CD8-positive, alpha-beta memory T cell (primary cell): Measurements from ENCODE around the gene RASGEF1B. TPM values are rescaled to one million over a fixed set of nuclear protein-coding genes. Genes with fewer than 3 reads are reported as not detected.

Source experiments
- CTCF ChIA-PET: fragments of 350-600 bp; sonication (Branson Sonifier 250); formaldehyde crosslinking; loops from one replicate; lab custom pipeline; 2021; ENCODE audit warnings: antibody characterized with exemption; lab: Charles Lee
- POLR2A ChIA-PET: fragments of 350-600 bp; sonication (Branson Sonifier 250); formaldehyde crosslinking; loops from one replicate; lab custom pipeline; 2021; ENCODE audit warnings: antibody characterized with exemption; lab: Charles Lee
- DNase-seq, 5 donors: peaks; one replicate each; pipeline versions ENCODE4 v3.0.0 to v3.0.0-alpha.2; 2020 to 2022; ENCODE audit warnings: mixed read lengths in 1 of 5
- H3K27ac ChIP-seq: one replicate; pipeline ENCODE4 v1.7.0; 2013; ENCODE audit warnings: low read depth, mild to moderate bottlenecking, low read length, moderate library complexity
- H3K27me3 ChIP-seq: 2 replicates; pipeline ENCODE4 v1.7.0; 2013; ENCODE audit warnings: low read length, mild to moderate bottlenecking; ENCODE audit not compliant: insufficient read depth, poor library complexity, severe bottlenecking
- H3K36me3 ChIP-seq: 2 replicates; pipeline ENCODE4 v1.7.0; 2013; ENCODE audit warnings: mild to moderate bottlenecking, low read length, moderate library complexity; ENCODE audit not compliant: insufficient read depth
- H3K4me1 ChIP-seq: 2 replicates; pipeline ENCODE4 v1.7.0; 2013; ENCODE audit warnings: mild to moderate bottlenecking, low read length, moderate library complexity; ENCODE audit not compliant: insufficient read depth
- H3K4me3 ChIP-seq: 2 replicates; pipeline ENCODE4 v1.7.0; 2013; ENCODE audit warnings: mild to moderate bottlenecking, low read length
- H3K9me3 ChIP-seq: 2 replicates; pipeline ENCODE4 v1.7.0; 2013; ENCODE audit warnings: mild to moderate bottlenecking, low read length
- H3K27ac Mint-ChIP-seq, 8 donors: one replicate each; pipeline ENCODE4 v1.8.0; 2020 to 2021; ENCODE audit warnings: mixed read lengths in 8 of 8, mild to moderate bottlenecking in 6 of 8, inconsistent platforms in 3 of 8, moderate library complexity in 3 of 8
- H3K27me3 Mint-ChIP-seq, 2 donors: one replicate each; pipeline ENCODE4 v1.8.0; 2020 to 2021; ENCODE audit warnings: mixed read lengths in 2 of 2, mild to moderate bottlenecking in 1 of 2, moderate library complexity in 1 of 2
- H3K36me3 Mint-ChIP-seq, 3 donors: one replicate each; pipeline ENCODE4 v1.8.0; 2020 to 2021; ENCODE audit warnings: mixed read lengths in 3 of 3, inconsistent platforms in 1 of 3, mild to moderate bottlenecking in 1 of 3
- H3K4me1 Mint-ChIP-seq, 3 donors: one replicate each; pipeline ENCODE4 v1.8.0; 2020 to 2021; ENCODE audit warnings: mixed read lengths in 3 of 3, inconsistent platforms in 1 of 3, mild to moderate bottlenecking in 1 of 3
- H3K4me3 Mint-ChIP-seq, 7 donors: one replicate each; pipeline ENCODE4 v1.8.0; 2020 to 2021; ENCODE audit warnings: mixed read lengths in 7 of 7, mild to moderate bottlenecking in 6 of 7, moderate library complexity in 4 of 7, inconsistent platforms in 2 of 7
- H3K9me3 Mint-ChIP-seq, 5 donors: one replicate each; pipeline ENCODE4 v1.8.0; 2020 to 2022; ENCODE audit warnings: mixed read lengths in 5 of 5, mild to moderate bottlenecking in 3 of 5, moderate library complexity in 2 of 5, inconsistent platforms in 1 of 5
- polyA plus RNA-seq: library from polyadenylated mRNA; unstranded; fragments of 300-500 nt; fragmentation: Illumina TruSeq; gene quantifications from one replicate; pipeline ENCODE4 v1.2.3, GENCODE V29; 2021
- total RNA-seq, 2 experiments: library from RNA; stranded (reverse); gene quantifications; one replicate each; pipeline ENCODE4 v1.2.3, GENCODE V29; 2021

The RASGEF1B gene
- total and polyA plus RNA-seq, 3 experiments from 2014 or later, result 4.9 to 6.1 (median 5.5) TPM

DNA sequence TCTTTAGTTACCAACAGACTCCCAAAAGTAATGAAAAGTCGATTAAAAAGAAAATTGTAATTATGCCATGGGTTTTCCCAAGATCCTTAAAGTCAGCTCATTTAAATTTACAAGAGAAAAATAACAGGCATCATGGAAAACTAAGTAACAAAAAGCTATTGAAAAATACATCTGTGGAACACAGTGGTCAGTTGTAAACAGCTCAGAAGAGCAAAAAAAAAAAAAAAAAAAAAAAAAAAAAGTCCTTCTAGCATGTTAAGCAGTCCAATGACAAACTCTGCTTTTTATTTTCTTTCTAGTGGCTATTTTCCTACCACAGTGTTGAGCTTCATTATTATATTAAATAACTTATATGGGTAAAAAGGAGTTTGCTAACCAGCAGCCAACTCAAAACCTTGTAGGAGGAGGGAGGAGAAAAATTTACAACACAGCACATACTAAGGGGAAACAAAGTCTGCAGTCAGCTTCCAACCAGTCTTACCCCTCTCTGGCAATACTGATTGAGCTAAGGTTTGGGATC is 44.9 kb downstream of the RASGEF1B start:
- Histone ChIP-seq H3K36me3 (no peaks in the 10 kb centered on the region), H3K27me3 (no peaks in the 10 kb centered on the region), H3K4me3 (no peak overlapping the region), H3K27ac (no peak overlapping the region), H3K4me1 (no peaks in the 10 kb centered on the region), H3K9me3 (no peaks in the 10 kb centered on the region)
- DNase-seq, result no peak
- no peak overlapping the region for H3K4me3 Mint-ChIP-seq
- POLR2A ChIA-PET, result no interaction called here
- H3K27ac Mint-ChIP-seq, result no peak overlapping the region
- no peaks in the 10 kb centered on the region for H3K9me3 Mint-ChIP-seq
- peaks cover 24 to 57% (median 33%) of the 10 kb centered on the region in 3 donors for H3K36me3 Mint-ChIP-seq
- CTCF ChIA-PET, result interaction anchor here (0.8 kb wide), 1 partner anchor 418 kb away, joined by 3 read pairs; no protein-coding TSS in a partner anchor
- H3K4me1 Mint-ChIP-seq, result no peaks in the 10 kb centered on the region
- H3K27me3 Mint-ChIP-seq, result peaks cover 0 to 3% of the 10 kb centered on the region in 2 donors

DNA sequence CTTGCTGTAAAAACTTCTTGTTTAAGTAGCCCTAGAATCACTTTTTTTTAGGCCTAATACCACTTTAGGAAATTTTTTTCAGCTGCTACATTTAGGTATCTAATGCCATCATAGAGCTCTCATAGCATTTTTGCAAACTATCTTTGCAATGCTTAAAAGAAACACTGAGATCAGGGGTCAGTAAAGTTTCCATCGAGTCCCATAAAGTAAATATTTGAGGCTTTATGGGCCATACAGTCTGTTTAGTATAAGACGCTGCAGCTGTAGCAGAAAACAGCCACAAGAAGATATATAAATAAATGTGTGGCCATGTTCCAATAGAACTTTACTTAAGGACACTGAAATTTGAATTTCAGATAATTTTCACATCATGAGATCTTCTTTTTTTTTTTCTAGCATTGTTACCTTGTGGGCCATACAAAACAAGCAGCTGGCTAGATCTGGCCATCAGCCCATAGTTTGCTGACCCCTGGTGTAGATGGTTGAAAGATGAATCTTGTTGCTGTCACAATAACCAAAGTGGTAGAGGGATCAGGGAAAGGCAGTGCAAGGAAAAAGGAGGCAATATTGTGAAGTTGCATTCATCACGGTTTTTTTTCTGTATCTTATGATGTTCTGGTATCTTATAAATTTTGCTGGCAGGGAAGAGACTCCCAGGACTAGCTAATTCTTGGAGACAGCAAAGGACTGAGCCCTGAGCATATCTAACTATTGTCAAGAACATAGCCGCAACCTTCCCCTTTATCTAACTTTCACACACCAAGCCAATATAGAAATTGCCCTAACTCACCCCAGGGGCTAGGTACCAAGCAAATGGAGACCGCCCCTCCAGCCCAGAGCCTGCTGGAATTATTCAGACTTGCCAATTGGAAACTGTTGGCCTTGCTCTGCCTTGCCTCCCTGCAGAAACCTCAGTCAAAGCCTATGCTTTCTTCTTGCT is 46.6 kb downstream of the RASGEF1B start:
- Histone ChIP-seq H3K27ac (no peak overlapping the region), H3K4me3 (no peak overlapping the region), H3K36me3 (no peaks in the 10 kb centered on the region), H3K9me3 (no peaks in the 10 kb centered on the region), H3K27me3 (no peaks in the 10 kb centered on the region), H3K4me1 (no peaks in the 10 kb centered on the region)
- peak overlapping the region in 3 of 8 donors; percentile 11 to 62 (median 42) for H3K27ac Mint-ChIP-seq
- H3K36me3 Mint-ChIP-seq, result peaks cover 20 to 43% (median 26%) of the 10 kb centered on the region in 3 donors
- H3K4me3 Mint-ChIP-seq, result no peak overlapping the region
- ChIA-PET POLR2A (no interaction called here), CTCF (interaction anchor here (1.4 kb wide), 1 partner anchor 26 kb away, joined by 4 read pairs; no protein-coding TSS in a partner anchor)
- DNase-seq, result no peak
- peaks cover 0 to 3% of the 10 kb centered on the region in 2 donors for H3K27me3 Mint-ChIP-seq
- H3K9me3 Mint-ChIP-seq, result no peaks in the 10 kb centered on the region
- no peaks in the 10 kb centered on the region for H3K4me1 Mint-ChIP-seq

DNA sequence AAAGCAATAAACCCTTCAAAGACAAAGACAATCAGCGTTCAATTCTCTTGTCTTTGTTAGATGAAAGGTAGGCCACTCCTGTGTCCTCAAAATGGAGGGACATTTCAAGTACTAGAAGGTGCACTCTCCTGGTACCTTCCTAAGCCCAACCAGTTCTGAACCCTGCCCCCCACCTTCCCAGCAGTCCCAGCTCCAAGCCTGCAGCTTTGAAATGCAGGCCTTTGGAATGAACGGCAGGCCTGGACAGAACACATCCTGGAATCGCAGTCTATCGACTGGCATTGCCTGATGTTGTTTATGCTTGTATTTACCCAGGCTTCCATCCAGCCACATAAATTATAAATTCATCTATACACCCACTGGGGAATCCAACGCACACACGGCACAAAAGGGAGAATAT is 47.4 kb downstream of the RASGEF1B start:
- DNase-seq, result no peak

DNA sequence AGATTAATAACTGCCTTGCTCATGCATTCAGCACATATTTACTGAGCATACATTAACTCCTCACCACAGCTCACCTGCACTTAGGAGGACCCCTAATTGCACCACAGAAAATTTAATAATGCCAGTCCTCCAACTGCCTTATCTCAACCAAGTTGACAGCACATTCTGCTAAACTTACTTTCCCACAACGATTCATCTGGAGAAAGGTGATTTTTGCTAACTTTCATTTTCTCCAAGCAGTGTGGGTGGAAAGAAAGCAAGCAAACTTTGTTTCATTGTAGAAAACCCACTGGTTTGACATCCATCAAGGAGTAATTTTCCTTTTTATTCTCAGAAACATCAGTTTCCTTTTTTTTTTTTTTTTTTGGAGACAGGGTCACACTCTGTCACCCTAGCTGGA is 49.1 kb downstream of the RASGEF1B start:
- Histone ChIP-seq H3K4me3 (no peak overlapping the region), H3K36me3 (no peaks in the 10 kb centered on the region), H3K9me3 (no peaks in the 10 kb centered on the region), H3K27ac (peak overlapping the region; percentile 45), H3K27me3 (no peaks in the 10 kb centered on the region), H3K4me1 (no peaks in the 10 kb centered on the region)
- DNase-seq, result no peak
- H3K4me3 Mint-ChIP-seq, result no peak overlapping the region
- peaks cover 11 to 25% (median 14%) of the 10 kb centered on the region in 3 donors for H3K36me3 Mint-ChIP-seq
- ChIA-PET CTCF (no interaction called here), POLR2A (no interaction called here)
- H3K27ac Mint-ChIP-seq, result no peak overlapping the region
- H3K9me3 Mint-ChIP-seq, result no peaks in the 10 kb centered on the region
- H3K27me3 Mint-ChIP-seq, result peaks cover 0 to 3% of the 10 kb centered on the region in 2 donors
- no peaks in the 10 kb centered on the region for H3K4me1 Mint-ChIP-seq

More for the DNA sequence above, 47.4 kb downstream of the RASGEF1B start:
- Mint-ChIP-seq H3K36me3 (peaks cover 20 to 38% (median 23%) of the 10 kb centered on the region in 3 donors), H3K4me1 (no peaks in the 10 kb centered on the region), H3K27ac (no peak overlapping the region), H3K27me3 (peaks cover 0 to 3% of the 10 kb centered on the region in 2 donors), H3K9me3 (no peaks in the 10 kb centered on the region), H3K4me3 (no peak overlapping the region)
- ChIA-PET CTCF (interaction anchor here (1.1 to 1.4 kb wide), 2 partner anchors 25 to 43 kb away, joined by 3 to 4 read pairs; no protein-coding TSS in a partner anchor), POLR2A (no interaction called here)
- no peaks in the 10 kb centered on the region for H3K36me3 ChIP-seq
- H3K27me3 ChIP-seq, result no peaks in the 10 kb centered on the region
- no peaks in the 10 kb centered on the region for H3K9me3 ChIP-seq
- no peaks in the 10 kb centered on the region for H3K4me1 ChIP-seq
- H3K27ac ChIP-seq, result no peak overlapping the region
- H3K4me3 ChIP-seq, result no peak overlapping the region

DNA sequence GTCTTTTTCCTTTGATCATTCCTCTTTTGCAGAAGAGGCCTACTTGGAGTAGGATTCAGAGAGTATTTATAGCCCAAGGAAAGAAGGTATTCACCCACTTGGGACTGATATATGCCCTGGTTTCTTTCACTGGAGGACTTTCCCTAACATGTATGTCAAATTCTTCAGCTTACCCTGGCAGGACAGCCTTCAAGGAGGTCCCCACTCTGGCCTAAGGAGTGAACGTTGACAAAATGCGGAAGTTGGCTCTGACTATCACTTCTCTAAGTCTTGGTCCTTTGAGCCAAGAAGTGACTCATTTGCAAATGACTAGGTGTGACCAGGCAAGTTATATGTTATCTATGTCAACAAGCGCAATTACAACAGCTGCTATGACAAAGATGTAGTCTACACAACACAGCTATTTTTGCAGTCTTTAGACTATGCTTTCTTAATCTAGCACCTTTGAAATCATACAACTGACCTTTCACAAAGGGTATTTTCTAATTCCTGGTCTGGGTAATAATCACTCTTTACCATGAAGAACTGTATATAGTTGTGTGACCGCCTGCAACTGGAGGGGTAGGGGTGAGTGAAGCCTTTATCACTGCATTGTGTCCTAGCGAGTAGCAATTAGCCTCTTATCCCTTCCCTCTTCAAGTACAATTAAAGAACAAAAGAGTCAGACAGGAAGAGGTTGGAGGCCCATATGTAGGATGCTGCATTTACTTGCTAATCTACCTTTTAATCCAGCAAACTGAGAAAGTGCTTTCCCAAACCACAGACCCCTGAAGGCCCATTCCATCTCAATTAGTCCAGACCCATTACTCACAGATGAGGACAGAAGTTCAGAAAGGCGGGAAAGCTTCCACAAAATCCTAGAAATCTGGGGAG is 50.1 kb downstream of the RASGEF1B start:
- H3K27ac Mint-ChIP-seq, result no peak overlapping the region
- H3K36me3 ChIP-seq, result no peaks in the 10 kb centered on the region
- H3K4me3 Mint-ChIP-seq, result no peak overlapping the region
- no peaks in the 10 kb centered on the region for H3K9me3 Mint-ChIP-seq
- H3K9me3 ChIP-seq, result no peaks in the 10 kb centered on the region
- H3K4me1 ChIP-seq, result no peaks in the 10 kb centered on the region
- no peaks in the 10 kb centered on the region for H3K27me3 ChIP-seq
- no peak for DNase-seq
- CTCF ChIA-PET, result interaction anchor here (1.1 kb wide), 1 partner anchor 9 kb away, joined by 3 read pairs; no protein-coding TSS in a partner anchor
- peaks cover 8 to 15% (median 14%) of the 10 kb centered on the region in 3 donors for H3K36me3 Mint-ChIP-seq
- no peaks in the 10 kb centered on the region for H3K4me1 Mint-ChIP-seq
- peaks cover 0 to 3% of the 10 kb centered on the region in 2 donors for H3K27me3 Mint-ChIP-seq
- POLR2A ChIA-PET, result no interaction called here
- peak overlapping the region; percentile 62 for H3K27ac ChIP-seq
- H3K4me3 ChIP-seq, result no peak overlapping the region

DNA sequence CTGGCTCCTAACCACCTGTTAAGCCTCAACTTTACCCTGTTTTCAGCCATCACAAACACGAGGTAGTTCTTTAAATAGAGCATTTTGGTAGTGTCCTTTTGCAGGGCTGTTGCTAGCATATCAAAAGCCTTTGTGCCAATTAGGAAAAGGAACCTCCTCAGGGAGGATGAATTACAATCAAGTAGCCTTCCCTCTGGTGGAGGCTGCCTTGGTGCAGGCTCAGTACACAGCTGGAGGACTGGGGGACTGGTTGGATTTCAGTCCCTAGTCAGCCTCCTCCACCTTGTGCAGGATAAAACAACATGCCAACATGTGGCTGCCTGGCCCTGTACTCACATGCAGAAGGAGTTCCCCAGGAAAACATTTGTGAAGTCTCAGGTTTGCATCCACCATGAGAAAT is 53.1 kb downstream of the RASGEF1B start:
- Mint-ChIP-seq H3K27me3 (peaks cover 0 to 2% of the 10 kb centered on the region in 2 donors), H3K27ac (no peak overlapping the region), H3K9me3 (no peaks in the 10 kb centered on the region), H3K36me3 (no peaks in the 10 kb centered on the region), H3K4me3 (no peak overlapping the region), H3K4me1 (no peaks in the 10 kb centered on the region)
- no peak for DNase-seq
- no peaks in the 10 kb centered on the region for H3K27me3 ChIP-seq
- H3K27ac ChIP-seq, result no peak overlapping the region
- ChIA-PET POLR2A (no interaction called here), CTCF (interaction anchor here (1.0 kb wide), 1 partner anchor 12 kb away, joined by 4 read pairs; no protein-coding TSS in a partner anchor)
- no peaks in the 10 kb centered on the region for H3K36me3 ChIP-seq
- no peaks in the 10 kb centered on the region for H3K4me1 ChIP-seq
- H3K4me3 ChIP-seq, result no peak overlapping the region
- no peaks in the 10 kb centered on the region for H3K9me3 ChIP-seq

DNA sequence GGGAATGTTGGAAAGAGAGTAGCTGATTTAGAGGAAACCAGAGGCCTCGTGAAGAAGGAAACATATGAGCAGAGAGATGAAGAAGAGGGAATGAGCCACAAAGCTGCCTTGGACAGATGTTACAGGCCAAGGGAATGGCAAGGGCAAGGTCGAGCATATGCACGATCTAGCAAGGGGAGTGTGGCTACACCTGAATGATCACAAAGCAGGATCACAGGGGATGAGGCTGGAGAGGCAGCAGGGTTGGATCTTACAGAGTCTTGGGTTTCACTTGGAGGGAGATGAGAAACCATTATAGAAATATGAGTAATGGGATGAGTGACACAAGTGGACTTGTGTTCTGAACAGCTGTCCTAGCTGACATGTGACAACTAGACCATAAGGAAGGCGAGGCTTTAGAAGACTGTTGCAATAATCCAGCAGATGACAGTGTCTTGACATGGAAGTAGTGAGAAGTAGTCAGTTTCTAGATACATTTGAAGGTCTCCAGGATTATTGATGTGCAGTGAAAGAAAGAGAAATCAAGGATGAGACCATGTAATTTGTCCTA is 58.7 kb downstream of the RASGEF1B start:
- H3K36me3 Mint-ChIP-seq, result no peaks in the 10 kb centered on the region
- no peaks in the 10 kb centered on the region for H3K4me1 Mint-ChIP-seq
- Histone ChIP-seq H3K4me1 (no peaks in the 10 kb centered on the region), H3K4me3 (no peak overlapping the region), H3K9me3 (no peaks in the 10 kb centered on the region), H3K27me3 (no peaks in the 10 kb centered on the region), H3K27ac (no peak overlapping the region), H3K36me3 (no peaks in the 10 kb centered on the region)
- no peak overlapping the region for H3K4me3 Mint-ChIP-seq
- no peak overlapping the region for H3K27ac Mint-ChIP-seq
- DNase-seq, result no peak
- ChIA-PET CTCF (no interaction called here), POLR2A (no interaction called here)
- H3K27me3 Mint-ChIP-seq, result peaks cover 0 to 2% of the 10 kb centered on the region in 2 donors
- H3K9me3 Mint-ChIP-seq, result no peaks in the 10 kb centered on the region
